ENCODE data around the gene PRKRA. TPM values are rescaled to one million over a fixed set of nuclear protein-coding genes. Genes with fewer than 3 reads are reported as not detected.

Gene PRKRA
- total and polyA plus RNA-seq, 9 of the 15 experiments (the other 6 are each of a cell fraction or from before 2014, with no cell fraction given): 14.1 to 78.1 (median 52.3) TPM

DNA sequence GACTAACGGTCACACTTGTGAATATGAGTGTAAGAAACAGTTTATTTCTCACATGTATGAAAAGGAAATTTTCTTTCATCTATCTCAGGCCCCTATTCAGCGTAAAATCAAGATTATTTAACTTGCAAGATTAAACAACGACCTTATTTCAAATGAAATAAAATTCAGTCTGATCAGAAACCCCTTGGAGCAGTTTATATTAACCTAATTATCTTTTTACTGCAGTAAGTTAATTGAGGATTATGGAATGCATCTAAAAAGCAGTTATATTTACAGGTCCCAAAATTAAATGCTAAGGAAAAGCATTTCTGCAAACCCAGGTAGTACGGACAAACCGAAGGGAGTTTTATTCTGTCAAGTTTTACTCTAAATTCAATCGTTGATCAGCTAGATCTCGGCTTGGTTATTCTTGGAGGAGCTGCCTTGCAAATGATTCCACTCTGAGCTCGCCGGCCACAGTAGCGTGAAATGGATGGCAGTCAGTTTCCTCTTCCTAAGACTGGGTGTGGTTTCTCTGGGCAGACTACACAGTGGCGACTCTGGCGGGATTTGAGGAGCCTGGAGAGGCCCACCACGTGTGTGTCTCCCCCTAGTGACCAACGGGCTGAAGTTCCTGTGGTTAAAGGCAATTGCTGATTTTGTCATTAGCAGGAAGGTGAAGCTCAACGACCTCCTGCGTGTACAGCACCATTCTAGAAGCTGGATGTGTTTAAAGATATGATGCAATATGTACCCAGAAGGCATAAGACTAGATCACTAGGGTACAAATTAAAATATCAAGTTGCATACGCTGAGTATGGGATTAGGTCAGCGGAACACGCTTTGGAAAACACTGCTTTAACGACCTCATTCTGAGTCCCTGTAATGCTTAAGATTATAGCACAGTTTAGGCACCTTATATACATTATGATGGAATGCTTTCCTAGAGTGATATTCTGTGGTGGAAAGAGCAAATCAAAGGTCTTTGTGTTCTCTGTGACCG is 36.4 kb downstream of the PRKRA start (continued):
- TF ChIP-seq ASH1L (IDR thresholded peaks at IDR 0.05; ENCODE audit: borderline replicate concordance, low read depth, partially characterized antibody) (no peak), KDM1A (IDR thresholded peaks at IDR 0.05) (peak; percentile 28 to 40; a peak in 2 of 4 replicates), ZNF263 (CRISPR knock-in tag; IDR thresholded peaks at IDR 0.05; ENCODE audit: borderline replicate concordance) (peak; percentile 70; the same call in 1 of the 2 replicates), PHF8 (IDR thresholded peaks at IDR 0.05; ENCODE audit: borderline replicate concordance, low read length) (no peak; the same call in 1 of the 2 replicates), TEAD4 (IDR thresholded peaks at IDR 0.05; ENCODE audit: low read length) (peak; percentile 77), TEAD4 (CRISPR knock-in tag; IDR thresholded peaks at IDR 0.05; ENCODE audit: borderline replicate concordance) (no peak), ZNF212 (CRISPR knock-in tag; IDR thresholded peaks at IDR 0.05) (no peak), KHSRP (IDR thresholded peaks at IDR 0.05) (no peak), L3MBTL2 (IDR thresholded peaks at IDR 0.05) (peak; percentile 85), MTA2 (IDR thresholded peaks at IDR 0.05; ENCODE audit: low read depth) (no peak), ZNF134 (CRISPR knock-in tag; conservative IDR thresholded peaks at IDR 0.05) (no peak), RAD51 (IDR thresholded peaks at IDR 0.05; ENCODE audit: borderline replicate concordance, low read depth) (no peak), ZNF354B (CRISPR knock-in tag; IDR thresholded peaks at IDR 0.05) (no peak), ZNF316 (IDR thresholded peaks at IDR 0.05) (no peak), SP1 (CRISPR knock-in tag; IDR thresholded peaks at IDR 0.05) (peak; percentile 81), HDAC6 (IDR thresholded peaks at IDR 0.05; ENCODE audit: low read depth, low read length) (no peak), NFE2 (IDR thresholded peaks at IDR 0.05; ENCODE audit: low read depth) (peak; percentile 61; the same call in 1 of the 2 replicates), ZNF274 (IDR thresholded peaks at IDR 0.05; ENCODE audit: borderline replicate concordance, low read depth, low read length) (no peak), TSC22D4 (tag; IDR thresholded peaks at IDR 0.05) (no peak)
- TF ChIP-seq, protein P1, sequence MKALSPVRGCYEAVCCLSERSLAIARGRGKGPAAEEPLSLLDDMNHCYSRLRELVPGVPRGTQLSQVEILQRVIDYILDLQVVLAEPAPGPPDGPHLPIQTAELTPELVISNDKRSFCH (CRISPR knock-in tag; IDR thresholded peaks at IDR 0.05): no peak
- TF ChIP-seq, protein P1 (tag; IDR thresholded peaks at IDR 0.05): 0 out of 2 replicates have a peak, but pooled peaks have one; percentile 73
- TF ChIP-seq, protein P2, sequence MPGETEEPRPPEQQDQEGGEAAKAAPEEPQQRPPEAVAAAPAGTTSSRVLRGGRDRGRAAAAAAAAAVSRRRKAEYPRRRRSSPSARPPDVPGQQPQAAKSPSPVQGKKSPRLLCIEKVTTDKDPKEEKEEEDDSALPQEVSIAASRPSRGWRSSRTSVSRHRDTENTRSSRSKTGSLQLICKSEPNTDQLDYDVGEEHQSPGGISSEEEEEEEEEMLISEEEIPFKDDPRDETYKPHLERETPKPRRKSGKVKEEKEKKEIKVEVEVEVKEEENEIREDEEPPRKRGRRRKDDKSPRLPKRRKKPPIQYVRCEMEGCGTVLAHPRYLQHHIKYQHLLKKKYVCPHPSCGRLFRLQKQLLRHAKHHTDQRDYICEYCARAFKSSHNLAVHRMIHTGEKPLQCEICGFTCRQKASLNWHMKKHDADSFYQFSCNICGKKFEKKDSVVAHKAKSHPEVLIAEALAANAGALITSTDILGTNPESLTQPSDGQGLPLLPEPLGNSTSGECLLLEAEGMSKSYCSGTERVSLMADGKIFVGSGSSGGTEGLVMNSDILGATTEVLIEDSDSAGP (CRISPR knock-in tag; IDR thresholded peaks at IDR 0.05): 0 out of 2 replicates have a peak, but pooled peaks have one; percentile 45
- TF ChIP-seq, protein P3, sequence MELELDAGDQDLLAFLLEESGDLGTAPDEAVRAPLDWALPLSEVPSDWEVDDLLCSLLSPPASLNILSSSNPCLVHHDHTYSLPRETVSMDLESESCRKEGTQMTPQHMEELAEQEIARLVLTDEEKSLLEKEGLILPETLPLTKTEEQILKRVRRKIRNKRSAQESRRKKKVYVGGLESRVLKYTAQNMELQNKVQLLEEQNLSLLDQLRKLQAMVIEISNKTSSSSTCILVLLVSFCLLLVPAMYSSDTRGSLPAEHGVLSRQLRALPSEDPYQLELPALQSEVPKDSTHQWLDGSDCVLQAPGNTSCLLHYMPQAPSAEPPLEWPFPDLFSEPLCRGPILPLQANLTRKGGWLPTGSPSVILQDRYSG (tag; conservative IDR thresholded peaks at IDR 0.05; ENCODE audit: low read depth): no peak
- TF ChIP-seq, protein P4, sequence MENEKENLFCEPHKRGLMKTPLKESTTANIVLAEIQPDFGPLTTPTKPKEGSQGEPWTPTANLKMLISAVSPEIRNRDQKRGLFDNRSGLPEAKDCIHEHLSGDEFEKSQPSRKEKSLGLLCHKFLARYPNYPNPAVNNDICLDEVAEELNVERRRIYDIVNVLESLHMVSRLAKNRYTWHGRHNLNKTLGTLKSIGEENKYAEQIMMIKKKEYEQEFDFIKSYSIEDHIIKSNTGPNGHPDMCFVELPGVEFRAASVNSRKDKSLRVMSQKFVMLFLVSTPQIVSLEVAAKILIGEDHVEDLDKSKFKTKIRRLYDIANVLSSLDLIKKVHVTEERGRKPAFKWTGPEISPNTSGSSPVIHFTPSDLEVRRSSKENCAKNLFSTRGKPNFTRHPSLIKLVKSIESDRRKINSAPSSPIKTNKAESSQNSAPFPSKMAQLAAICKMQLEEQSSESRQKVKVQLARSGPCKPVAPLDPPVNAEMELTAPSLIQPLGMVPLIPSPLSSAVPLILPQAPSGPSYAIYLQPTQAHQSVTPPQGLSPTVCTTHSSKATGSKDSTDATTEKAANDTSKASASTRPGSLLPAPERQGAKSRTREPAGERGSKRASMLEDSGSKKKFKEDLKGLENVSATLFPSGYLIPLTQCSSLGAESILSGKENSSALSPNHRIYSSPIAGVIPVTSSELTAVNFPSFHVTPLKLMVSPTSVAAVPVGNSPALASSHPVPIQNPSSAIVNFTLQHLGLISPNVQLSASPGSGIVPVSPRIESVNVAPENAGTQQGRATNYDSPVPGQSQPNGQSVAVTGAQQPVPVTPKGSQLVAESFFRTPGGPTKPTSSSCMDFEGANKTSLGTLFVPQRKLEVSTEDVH (IDR thresholded peaks at IDR 0.05; ENCODE audit: low read depth, partially characterized antibody): peak; percentile 77

All from K562 (cell line).